MCF 10A (cell line): ENCODE results near the gene TDRD12. TPM values are rescaled to one million over a fixed set of nuclear protein-coding genes. Genes with fewer than 3 reads are reported as not detected.

Source experiments
- BruUV-seq: library from RNA; stranded (reverse); fragments of 400-500 nt; replicated peaks from 2 replicates; lab custom pipeline; 2021; lab: Mats Ljungman, UMichigan
- CTCF ChIA-PET: fragments of 300-600 bp; sonication (Branson Sonifier 250); formaldehyde crosslinking; extraction: SDS; loops from one replicate; lab custom pipeline; 2021; ENCODE audit warnings: antibody characterized with exemption, inconsistent platforms; lab: Yijun Ruan, JAX
- POLR2A ChIA-PET: fragments of 300-600, 350-650 bp; sonication (Branson Sonifier 250); formaldehyde crosslinking; extraction: SDS; loops from one replicate; lab custom pipeline; 2020; ENCODE audit warnings: antibody characterized with exemption, inconsistent platforms; lab: Yijun Ruan, JAX
- DNase-seq: peaks from one replicate; pipeline ENCODE4 v3.0.0-alpha.2; 2018; ENCODE audit not compliant: unreplicated experiment
- H3K27ac Mint-ChIP-seq: one replicate; pipeline ENCODE4 v1.8.0; 2022; ENCODE audit warnings: mild to moderate bottlenecking, low read depth, mixed read lengths; ENCODE audit not compliant: unreplicated experiment
- H3K27me3 Mint-ChIP-seq: one replicate; pipeline ENCODE4 v1.8.0; 2022; ENCODE audit warnings: mixed read lengths; ENCODE audit not compliant: insufficient read depth, unreplicated experiment
- H3K36me3 Mint-ChIP-seq: one replicate; pipeline ENCODE4 v1.8.0; 2022; ENCODE audit warnings: mild to moderate bottlenecking, moderate library complexity, mixed read lengths; ENCODE audit not compliant: insufficient read depth, unreplicated experiment
- H3K4me1 Mint-ChIP-seq: one replicate; pipeline ENCODE4 v1.8.0; 2022; ENCODE audit warnings: mixed read lengths; ENCODE audit not compliant: insufficient read depth, unreplicated experiment
- H3K4me3 Mint-ChIP-seq: one replicate; pipeline ENCODE4 v1.8.0; 2022; ENCODE audit warnings: mild to moderate bottlenecking, moderate library complexity, mixed read lengths; ENCODE audit not compliant: unreplicated experiment
- H3K9me3 Mint-ChIP-seq: one replicate; pipeline ENCODE4 v1.8.0; 2022; ENCODE audit warnings: mixed read lengths; ENCODE audit not compliant: unreplicated experiment
- CTCF ChIP-seq: fragments of 200-600 bp; IDR thresholded peaks from one replicate; pipeline ENCODE4 v1.8.0; 2022; ENCODE audit warnings: antibody characterized with exemption, mild to moderate bottlenecking; ENCODE audit not compliant: unreplicated experiment
- intact Hi-C: fragments of 100-400 bp; cut with micrococcal nuclease; formaldehyde crosslinking; loops from 2 replicates; pipeline ENCODE4 v1.14.1; 2022
- total RNA-seq: library from RNA; stranded (reverse); gene quantifications from 2 replicates; pipeline ENCODE4 v1.2.3, GENCODE V29; 2022

TDRD12 gene
- total RNA-seq, 1 experiment from 2014 or later = 0.14 TPM

GRCh38 chr19:32675720-32676185 lies 43.8 kb upstream of the TDRD12 start, which contains the start of gene RGS9BP:
Gene RGS9BP (plus strand): TSS chr19:32675848. CDS start chr19:32676264, 416 bp downstream.
- no peak for TF ChIP-seq CTCF
- CTCF ChIA-PET = interaction anchor here (0.5 kb wide), 1 partner anchor 82 kb away, joined by 4 read pairs; no protein-coding TSS in a partner anchor
- Mint-ChIP-seq H3K4me1 (peaks cover 11% of the 10 kb centered on the region), H3K36me3 (no peaks in the 10 kb centered on the region), H3K4me3 (peak within 1 kb of the TSS; percentile 84), H3K27me3 (no peaks in the 10 kb centered on the region), H3K27ac (peak within 1 kb of the TSS; percentile 67), H3K9me3 (no peaks in the 10 kb centered on the region)
- no TSS peak for BruUV-seq
- intact Hi-C loops = loop anchor here (2.0 kb wide), 1 partner anchor 15 kb away; the partner anchor contains the start of gene NUDT19
- DNase-seq = peak; percentile 72
- POLR2A ChIA-PET = interaction anchor here (0.6 to 3.3 kb wide), 3 partner anchors 9 to 343 kb away, joined by 3 to 24 read pairs (median 3); partner anchors contain the start of gene NUDT19

- BruUV-seq = no TSS peak
These were observed 43.2 kb upstream of the TDRD12 start for GRCh38 chr19:32676186-32676894.

DNA sequence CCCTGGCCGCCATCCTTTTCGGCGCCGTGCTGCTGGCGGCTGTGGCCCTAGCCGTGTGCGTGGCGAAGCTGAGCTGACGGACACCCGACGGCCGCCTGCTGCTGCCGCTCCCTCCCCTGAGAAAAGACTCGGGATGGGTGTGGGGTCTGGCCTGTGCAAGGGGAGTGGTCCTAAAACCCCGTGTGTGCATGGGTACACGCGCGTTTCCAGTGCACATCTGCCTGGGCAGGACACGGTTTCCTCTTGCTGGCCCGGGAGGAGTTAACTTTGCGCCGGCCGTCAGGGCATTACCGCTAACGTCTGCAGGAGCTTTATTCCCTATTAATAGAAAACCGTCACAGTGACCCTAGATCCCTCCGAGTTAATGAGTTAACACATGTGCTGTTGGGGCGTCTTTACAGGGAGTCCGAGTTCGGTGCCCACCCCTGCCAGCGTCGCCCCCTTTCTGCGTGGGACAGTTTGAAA lies 42.6 kb upstream of the TDRD12 start:
- intact Hi-C loops = no loop called here
- ChIA-PET POLR2A (interaction anchor here (3.3 kb wide), 1 partner anchor 15 kb away, joined by 24 read pairs; the partner anchor contains the start of gene NUDT19), CTCF (interaction anchor here (1.2 kb wide), 1 partner anchor 13 kb away, joined by 5 read pairs; no protein-coding TSS in a partner anchor)

More at GRCh38 chr19:32676186-32676894, 43.2 kb upstream of the TDRD12 start:
- POLR2A ChIA-PET = interaction anchor here (3.3 kb wide), 1 partner anchor 15 kb away, joined by 24 read pairs; the partner anchor contains the start of gene NUDT19
- no peak for TF ChIP-seq CTCF
- H3K4me1 Mint-ChIP-seq = peaks cover 11% of the 10 kb centered on the region
- intact Hi-C loops = no loop called here
- no peaks in the 10 kb centered on the region for H3K9me3 Mint-ChIP-seq
- peak overlapping the region; percentile 84 for H3K4me3 Mint-ChIP-seq
- H3K27ac Mint-ChIP-seq = no peak overlapping the region
- no peaks in the 10 kb centered on the region for H3K36me3 Mint-ChIP-seq
- H3K27me3 Mint-ChIP-seq = no peaks in the 10 kb centered on the region
- CTCF ChIA-PET = no interaction called here
- no peak for DNase-seq

More for the DNA sequence above, 42.6 kb upstream of the TDRD12 start:
- DNase-seq = no peak
- BruUV-seq = no TSS peak
- H3K36me3 Mint-ChIP-seq = no peaks in the 10 kb centered on the region
- H3K4me1 Mint-ChIP-seq = peaks cover 11% of the 10 kb centered on the region
- no peaks in the 10 kb centered on the region for H3K9me3 Mint-ChIP-seq
- H3K27ac Mint-ChIP-seq = no peak overlapping the region
- TF ChIP-seq CTCF = no peak
- H3K4me3 Mint-ChIP-seq = no peak overlapping the region
- no peaks in the 10 kb centered on the region for H3K27me3 Mint-ChIP-seq
